Panc1 (cell line): Measurements from ENCODE around the gene KBTBD12. TPM values are rescaled to one million over a fixed set of nuclear protein-coding genes. Genes with fewer than 3 reads are reported as not detected.

Experiments used
- ATAC-seq: fragments of 200-7000 bp; cut with Tn5 transposase; 2 replicates; pipeline ENCODE4 v1.9.1; 2020; ENCODE audit warnings: mild to moderate bottlenecking, moderate library complexity
- BruUV-seq: library from RNA; stranded (reverse); fragments of 400-500 nt; replicated peaks from 2 replicates; lab custom pipeline; 2021; lab: Mats Ljungman, UMichigan
- CTCF ChIA-PET: fragments of 300-600 bp; sonication (Branson Sonifier 250); formaldehyde crosslinking; loops from one replicate; lab custom pipeline; 2022; ENCODE audit warnings: antibody characterized with exemption; lab: Charles Lee
- POLR2A ChIA-PET: fragments of 300-600 bp; sonication (Branson Sonifier 250); formaldehyde crosslinking; loops from one replicate; lab custom pipeline; 2022; ENCODE audit warnings: antibody characterized with exemption; lab: Charles Lee
- DNase-seq: peaks from one replicate; pipeline ENCODE4 v3.0.0-alpha.2; 2010; ENCODE audit warnings: low read depth, low spot score
- H3K27ac ChIP-seq: 2 replicates; pipeline ENCODE4 v1.5.1; 2011; ENCODE audit warnings: mild to moderate bottlenecking, low read length, inconsistent platforms
- H3K27me3 ChIP-seq: fragments of 200-500 bp; sonication (Bioruptor generic); 2 replicates; pipeline ENCODE4 v1.6.0; 2014; ENCODE audit warnings: low read length, inconsistent platforms; ENCODE audit not compliant: control insufficient read depth, insufficient read depth
- H3K36me3 ChIP-seq: fragments of 200-500 bp; sonication (Bioruptor generic); 2 replicates; pipeline ENCODE4 v1.5.1; 2014; ENCODE audit warnings: inconsistent platforms, mild to moderate bottlenecking, low read length, moderate library complexity; ENCODE audit not compliant: control insufficient read depth, insufficient read depth
- H3K4me1 ChIP-seq: 2 replicates; pipeline ENCODE4 v1.5.1; 2011; ENCODE audit warnings: inconsistent platforms, mild to moderate bottlenecking, low read length, moderate library complexity; ENCODE audit not compliant: control insufficient read depth, insufficient read depth
- H3K4me3 ChIP-seq, 2 experiments: 2 replicates each; pipeline ENCODE4 v1.5.1; 2011 to 2012; ENCODE audit warnings: low read depth in 2 of 2, low read length in 2 of 2, mild to moderate bottlenecking in 2 of 2, inconsistent platforms in 1 of 2, moderate library complexity in 1 of 2
- H3K9me3 ChIP-seq: fragments of 200-500 bp; sonication (Bioruptor generic); 2 replicates; pipeline ENCODE4 v1.5.1; 2014; ENCODE audit warnings: low read depth, mild to moderate bottlenecking, inconsistent platforms, low read length, moderate library complexity; ENCODE audit not compliant: control insufficient read depth, insufficient read depth
- CTCF ChIP-seq: fragments of 450-650 bp; IDR thresholded peaks from 2 replicates; pipeline ENCODE4 v1.5.1; 2017; ENCODE audit warnings: mild to moderate bottlenecking
- POLR2AphosphoS5 ChIP-seq: IDR thresholded peaks from 2 replicates; pipeline ENCODE4 v1.6.1; 2012; ENCODE audit warnings: mild to moderate bottlenecking, low read depth, low read length, moderate library complexity
- REST ChIP-seq, 2 experiments: IDR thresholded peaks; 2 replicates each; pipeline ENCODE4 v1.6.1; 2011 to 2012; ENCODE audit warnings: low read depth in 2 of 2, control low read depth in 1 of 2, low read length in 1 of 2, mild to moderate bottlenecking in 1 of 2, moderate library complexity in 1 of 2; ENCODE audit not compliant: insufficient read depth in 1 of 2
- SIN3A ChIP-seq: IDR thresholded peaks from 2 replicates; pipeline ENCODE4 v1.6.1; 2012; ENCODE audit warnings: low read depth, mild to moderate bottlenecking, low read length, moderate library complexity, borderline replicate concordance; ENCODE audit not compliant: insufficient read depth
- TCF7L2 ChIP-seq: IDR thresholded peaks from 2 replicates; pipeline ENCODE4 v1.6.1; 2011; ENCODE audit warnings: mild to moderate bottlenecking, low read depth, low read length, inconsistent platforms
- in situ Hi-C: cut with HindIII; loops from 2 replicates; pipeline ENCODE4 v1.10.0; 2016; ENCODE audit warnings: low sequenced_read_pairs, low pct_unique_long_range_greater_than_20kb
- intact Hi-C: fragments of 100-400 bp; cut with micrococcal nuclease; formaldehyde crosslinking; loops from one replicate; pipeline ENCODE4 v1.10.0; 2022; ENCODE audit not compliant: unreplicated experiment
- total RNA-seq: library from RNA; stranded (reverse); gene quantifications from one replicate; pipeline ENCODE4 v1.2.1, GENCODE V29; 2021; ENCODE audit not compliant: unreplicated experiment

Gene KBTBD12
- total RNA-seq, 1 experiment from 2014 or later: 0.28 TPM

- BruUV-seq: no TSS peak
- in situ Hi-C loops: no loop called here
- Histone ChIP-seq H3K4me1 (no peaks in the 10 kb centered on the region), H3K4me3 (no peak overlapping the region), H3K27me3 (peaks cover 17% of the 10 kb centered on the region), H3K36me3 (no peaks in the 10 kb centered on the region), H3K27ac (no peak overlapping the region), H3K9me3 (no peaks in the 10 kb centered on the region)
- intact Hi-C loops: no loop called here
- ChIA-PET CTCF (no interaction called here), POLR2A (no interaction called here)
- TF ChIP-seq SIN3A (no peak), REST (IDR thresholded peaks at IDR 0.05; ENCODE audit: insufficient read depth in 1 of 2, low read depth in 2 of 2, low read length in 1 of 2) (no peak), CTCF (no peak), TCF7L2 (no peak), POLR2AphosphoS5 (no peak)
- DNase-seq (no peak), ATAC-seq (no peak)
These were observed 121.1 kb downstream of the KBTBD12 start for GRCh38 chr3:128036119-128036518.

Other genes with a start within 250 kb of the KBTBD12 start
- gene ABTB1, start 242.3 kb upstream of the KBTBD12 start, total RNA-seq: 6.9 TPM
- 2.1 TPM for gene MGLL, start 92.7 kb upstream of the KBTBD12 start, total RNA-seq
- gene SEC61A1, start 137.2 kb downstream of the KBTBD12 start, total RNA-seq: 246 TPM
- 122 TPM for gene RUVBL1, start 208.6 kb downstream of the KBTBD12 start, total RNA-seq
- 15.4 TPM for gene EEFSEC, start 238.2 kb downstream of the KBTBD12 start, total RNA-seq